Loucy (cell line): Measurements from ENCODE around the gene ARHGDIG.

Experiments used
- EZH2phosphoT487 ChIP-seq: fragments of 200-600 bp; IDR thresholded peaks from 2 replicates; pipeline ENCODE4 v1.6.1; 2018; ENCODE audit warnings: antibody characterized with exemption, mild to moderate bottlenecking, moderate library complexity, borderline replicate concordance
- TF ChIP-seq, protein P1 (sequence below): fragments of 200-600 bp; sonication (generic); conservative IDR thresholded peaks from 2 replicates; pipeline ENCODE4 v1.5.1; 2014; ENCODE audit warnings: mild to moderate bottlenecking, antibody characterized with exemption, low read length

DNA sequence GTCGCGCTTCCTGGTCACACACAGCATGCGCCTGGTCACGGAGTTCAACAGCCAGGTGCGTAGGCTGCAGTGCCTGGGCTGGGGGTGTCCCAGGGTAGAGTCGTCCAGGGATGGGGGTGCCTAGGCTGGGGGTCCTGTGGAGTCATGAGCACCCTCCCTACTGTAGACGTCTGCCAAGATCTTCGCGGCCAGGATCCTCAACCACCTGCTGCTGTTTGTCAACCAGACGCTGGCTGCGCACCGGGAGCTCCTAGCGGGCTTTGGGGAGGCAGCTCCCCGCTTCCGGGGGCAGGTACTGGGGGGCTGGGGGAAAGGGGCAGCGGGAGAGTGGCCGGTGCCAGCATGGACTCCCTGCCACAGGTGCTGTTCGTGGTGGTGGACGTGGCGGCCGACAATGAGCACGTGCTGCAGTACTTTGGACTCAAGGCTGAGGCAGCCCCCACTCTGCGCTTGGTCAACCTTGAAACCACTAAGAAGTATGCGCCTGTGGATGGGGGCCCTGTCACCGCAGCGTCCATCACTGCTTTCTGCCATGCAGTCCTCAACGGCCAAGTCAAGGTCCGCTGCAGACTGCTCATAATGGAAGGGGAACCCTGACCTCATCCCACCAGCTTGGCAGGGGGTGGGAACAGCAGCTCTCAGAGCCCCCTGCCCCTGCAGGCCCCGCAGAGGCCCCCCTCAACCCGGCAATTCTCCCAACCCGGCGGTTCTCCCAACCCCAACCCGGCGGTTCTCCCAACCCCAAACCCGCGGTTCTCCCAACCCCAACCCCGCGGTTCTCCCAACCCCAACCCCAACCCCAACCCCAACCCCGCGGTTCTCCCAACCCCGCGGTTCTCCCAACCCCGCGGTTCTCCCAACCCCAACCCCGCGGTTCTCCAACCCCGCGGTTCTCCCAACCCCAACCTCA is 5.0 kb downstream of the ARHGDIG start:
- TF ChIP-seq, protein P1, sequence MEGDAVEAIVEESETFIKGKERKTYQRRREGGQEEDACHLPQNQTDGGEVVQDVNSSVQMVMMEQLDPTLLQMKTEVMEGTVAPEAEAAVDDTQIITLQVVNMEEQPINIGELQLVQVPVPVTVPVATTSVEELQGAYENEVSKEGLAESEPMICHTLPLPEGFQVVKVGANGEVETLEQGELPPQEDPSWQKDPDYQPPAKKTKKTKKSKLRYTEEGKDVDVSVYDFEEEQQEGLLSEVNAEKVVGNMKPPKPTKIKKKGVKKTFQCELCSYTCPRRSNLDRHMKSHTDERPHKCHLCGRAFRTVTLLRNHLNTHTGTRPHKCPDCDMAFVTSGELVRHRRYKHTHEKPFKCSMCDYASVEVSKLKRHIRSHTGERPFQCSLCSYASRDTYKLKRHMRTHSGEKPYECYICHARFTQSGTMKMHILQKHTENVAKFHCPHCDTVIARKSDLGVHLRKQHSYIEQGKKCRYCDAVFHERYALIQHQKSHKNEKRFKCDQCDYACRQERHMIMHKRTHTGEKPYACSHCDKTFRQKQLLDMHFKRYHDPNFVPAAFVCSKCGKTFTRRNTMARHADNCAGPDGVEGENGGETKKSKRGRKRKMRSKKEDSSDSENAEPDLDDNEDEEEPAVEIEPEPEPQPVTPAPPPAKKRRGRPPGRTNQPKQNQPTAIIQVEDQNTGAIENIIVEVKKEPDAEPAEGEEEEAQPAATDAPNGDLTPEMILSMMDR = no peak
- no peak for TF ChIP-seq EZH2phosphoT487
